NCI-H2196 treated with DMSO at 0.1 percent for 48 hours (cell line): Measurements from ENCODE around the gene MCM3.

ENCODE experiments used
- DNase-seq: peaks from one replicate; lab custom pipeline; 2025; ENCODE audit not compliant: unreplicated experiment; lab: John Stamatoyannopoulos, UW

Gene MCM3

DNA sequence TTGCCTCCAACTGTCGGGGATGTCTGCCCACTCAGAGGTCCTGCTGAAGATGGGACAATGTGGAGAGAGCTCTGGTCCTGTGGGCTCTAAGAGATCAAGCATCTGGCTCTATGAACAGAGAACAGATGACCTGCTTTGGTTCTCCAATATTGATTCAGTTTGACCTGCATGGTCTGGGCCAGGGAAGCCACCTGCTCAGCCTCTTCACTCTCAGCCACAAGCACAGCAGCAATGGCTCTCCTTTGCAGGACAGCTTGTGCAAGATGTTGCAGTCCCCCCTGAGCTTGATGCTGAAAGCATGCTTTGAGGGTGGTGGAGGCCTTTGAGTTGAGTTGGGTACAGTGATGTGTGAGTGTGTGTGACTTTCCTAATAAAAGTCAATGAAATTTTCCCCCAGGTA, 18.6 kb upstream of the MCM3 start:
- DNase-seq: no peak

DNA sequence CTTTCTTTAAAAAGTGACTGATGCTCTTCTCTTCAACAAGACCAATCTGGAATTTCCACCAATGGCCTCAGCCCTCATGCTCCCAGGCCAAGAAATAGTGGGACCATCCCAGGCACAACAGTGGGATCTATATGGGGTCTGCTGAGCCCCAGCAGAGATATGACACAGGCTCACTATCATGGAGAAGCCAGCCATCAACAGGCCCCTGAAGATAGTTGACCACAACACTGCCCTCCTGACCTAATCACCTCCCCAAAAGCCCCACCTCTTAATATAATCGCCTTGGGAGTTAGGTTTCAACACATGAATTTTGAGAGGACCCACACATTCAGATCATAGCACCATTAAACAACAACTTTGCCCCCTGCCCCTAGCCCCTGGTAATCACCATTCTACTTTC, 16.8 kb upstream of the MCM3 start:
- DNase-seq: no peak

DNA sequence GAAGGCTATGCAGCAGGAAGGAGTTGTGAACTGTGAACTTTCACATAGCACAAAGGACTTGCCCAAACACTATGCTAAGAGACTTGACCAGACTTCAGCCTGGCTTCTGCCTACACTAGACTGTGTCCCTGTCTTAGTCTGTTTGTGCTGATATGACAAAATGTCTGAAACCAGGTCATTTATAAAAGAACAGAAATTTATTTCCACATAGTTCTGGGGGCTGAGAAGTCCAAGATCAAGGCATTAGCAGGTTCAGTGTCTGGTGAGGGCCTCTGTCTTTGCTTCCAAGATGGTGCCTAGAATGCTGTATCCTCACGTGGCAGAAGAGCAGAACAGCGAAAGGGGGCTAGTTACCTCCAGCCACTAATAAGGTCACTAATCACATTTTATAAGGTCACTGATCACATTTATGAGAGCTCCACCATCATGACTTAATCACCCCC, 16.0 kb upstream of the MCM3 start:
- DNase-seq: no peak

DNA sequence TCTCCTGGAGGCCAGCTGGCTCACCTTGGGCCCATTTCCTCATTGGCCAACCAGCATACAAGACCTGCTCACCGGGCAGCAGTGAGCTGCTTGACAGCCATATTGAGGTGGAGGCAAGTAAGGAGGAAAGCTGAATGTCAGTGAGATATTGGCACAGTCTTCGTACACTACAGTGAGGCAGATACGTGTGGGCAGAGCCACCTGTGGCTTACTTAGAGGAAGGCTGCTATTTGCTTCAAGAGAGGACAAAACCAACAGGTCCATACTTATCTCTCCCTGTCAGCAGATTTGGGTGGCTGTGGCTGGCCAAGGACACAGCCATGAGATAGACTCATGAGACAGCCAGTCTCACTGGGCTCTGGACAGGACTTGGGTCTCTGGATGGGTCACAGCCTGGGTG, 15.1 kb upstream of the MCM3 start:
- no peak for DNase-seq

DNA sequence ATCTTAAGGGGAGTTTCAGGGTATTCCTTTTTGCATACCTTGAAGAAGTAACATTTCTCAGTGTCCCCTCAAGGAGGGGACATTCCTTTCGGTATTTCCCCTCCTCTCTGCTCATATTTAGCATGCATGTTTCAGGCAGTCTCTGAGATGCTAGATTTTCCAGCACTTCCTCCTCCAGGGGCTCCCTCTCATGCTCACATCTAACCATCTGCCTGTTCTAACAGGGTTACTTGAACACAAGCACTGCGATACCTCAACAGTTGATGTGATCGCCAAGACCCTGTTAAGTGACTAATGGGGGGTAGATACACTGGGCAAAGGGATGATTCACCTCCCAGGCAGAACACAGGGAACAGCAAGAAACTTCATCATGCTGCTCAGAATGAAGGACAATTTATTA, 12.9 kb upstream of the MCM3 start:
- DNase-seq: no peak

DNA sequence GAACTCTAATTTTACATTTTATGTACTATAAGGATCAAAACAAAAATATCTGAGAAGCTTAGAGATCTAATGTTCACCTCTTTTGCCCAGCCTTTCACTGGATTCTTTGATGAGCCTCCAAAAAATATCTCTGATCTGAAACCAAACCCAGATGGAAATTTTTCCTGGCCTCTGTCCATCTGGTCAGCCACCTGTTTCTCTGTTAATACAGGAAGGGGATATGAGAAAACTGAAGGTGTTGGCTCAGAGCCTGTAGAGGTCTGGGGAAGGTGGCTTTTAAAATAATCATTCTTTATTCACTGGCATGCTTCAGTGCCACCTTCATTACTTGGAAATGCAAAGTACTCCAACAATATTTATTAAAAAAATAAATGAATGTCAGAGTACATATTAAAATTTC, 8.5 kb upstream of the MCM3 start:
- DNase-seq: peak; percentile 27

- no peak for DNase-seq
These were observed 4.3 kb upstream of the MCM3 start for GRCh38 chr6:52288841-52289240.

DNA sequence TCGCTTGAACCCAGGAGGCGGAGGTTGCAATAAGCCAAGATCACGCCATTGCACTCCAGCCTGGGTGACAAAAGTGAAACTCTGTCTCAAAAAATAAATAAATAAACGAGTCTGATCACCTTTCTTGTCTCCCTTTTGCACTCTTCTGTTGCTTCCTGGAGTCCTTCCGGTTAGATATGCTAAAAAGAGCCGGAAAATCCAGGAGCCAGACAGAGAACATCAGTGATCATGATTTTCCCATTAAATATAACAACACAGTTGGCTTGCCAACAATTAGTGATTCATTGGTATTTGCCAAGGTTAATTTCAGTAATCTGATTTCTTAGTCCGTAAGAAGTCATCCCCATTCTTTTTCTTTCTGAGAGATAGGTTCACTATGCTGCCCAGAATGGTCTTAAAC, 3.7 kb upstream of the MCM3 start:
- no peak for DNase-seq

- peak; percentile 27 for DNase-seq
These were observed 2.4 kb upstream of the MCM3 start for GRCh38 chr6:52286798-52287432.

DNA sequence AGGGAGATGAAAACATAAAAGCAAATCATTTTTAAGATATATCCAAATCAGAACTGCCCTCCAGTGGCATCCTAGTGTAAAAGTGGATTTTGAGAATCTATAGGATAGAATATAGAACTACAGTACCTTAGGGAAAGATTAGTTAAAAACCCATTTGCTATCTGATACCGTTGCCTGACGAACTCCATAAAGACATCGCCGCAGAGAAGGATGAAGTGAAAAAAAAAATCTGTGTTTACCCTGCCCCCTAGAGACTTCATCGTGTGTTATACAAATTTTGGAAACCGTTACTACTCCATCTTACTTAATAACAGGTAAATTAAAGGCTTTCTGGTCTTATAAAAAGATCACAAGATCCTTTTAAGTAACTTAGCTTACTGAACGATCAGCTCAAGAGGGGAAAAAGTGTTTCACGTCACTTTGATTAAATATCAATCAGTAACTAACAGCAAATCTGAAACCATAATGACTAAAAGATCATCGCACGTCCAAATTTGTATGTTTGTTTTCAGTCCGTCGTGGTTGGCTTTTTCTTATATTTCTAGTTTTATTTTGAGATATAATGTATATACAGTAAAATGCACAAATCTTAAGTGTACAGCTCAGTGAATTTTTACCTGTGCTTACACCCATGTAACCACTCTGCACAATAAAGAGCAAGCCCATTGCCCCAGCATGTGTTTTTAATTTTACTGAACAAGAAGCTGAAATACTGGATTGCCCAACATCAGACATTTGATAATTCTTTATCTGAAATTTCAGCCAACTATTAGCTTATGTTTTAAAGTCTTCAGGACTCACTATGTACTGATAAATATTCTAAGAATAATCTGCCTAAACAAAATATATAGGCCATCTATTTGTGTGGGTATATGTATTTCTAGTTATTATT, 881 bp upstream of the MCM3 start:
- no peak for DNase-seq

DNA sequence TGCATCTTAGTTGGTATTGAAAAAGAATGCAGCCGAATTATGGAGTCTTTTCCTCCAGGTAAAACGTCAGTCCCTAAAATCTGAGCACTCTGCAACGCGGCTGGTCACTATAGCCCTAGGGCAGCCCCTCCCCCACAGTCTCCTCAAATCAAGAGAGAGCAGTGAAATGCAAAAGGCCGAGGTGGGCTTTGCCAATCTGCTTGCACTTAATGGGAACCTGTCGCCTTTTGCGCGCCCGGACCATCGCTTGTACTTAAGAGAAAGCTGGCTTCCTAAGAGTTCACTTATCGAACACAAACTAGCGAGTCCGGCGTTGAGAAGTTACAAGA, 447 bp downstream of the MCM3 start:
- DNase-seq: peak; percentile 11

GRCh38 chr6:52283111-52283510, 1.4 kb downstream of the MCM3 start:
- DNase-seq: no peak

DNA sequence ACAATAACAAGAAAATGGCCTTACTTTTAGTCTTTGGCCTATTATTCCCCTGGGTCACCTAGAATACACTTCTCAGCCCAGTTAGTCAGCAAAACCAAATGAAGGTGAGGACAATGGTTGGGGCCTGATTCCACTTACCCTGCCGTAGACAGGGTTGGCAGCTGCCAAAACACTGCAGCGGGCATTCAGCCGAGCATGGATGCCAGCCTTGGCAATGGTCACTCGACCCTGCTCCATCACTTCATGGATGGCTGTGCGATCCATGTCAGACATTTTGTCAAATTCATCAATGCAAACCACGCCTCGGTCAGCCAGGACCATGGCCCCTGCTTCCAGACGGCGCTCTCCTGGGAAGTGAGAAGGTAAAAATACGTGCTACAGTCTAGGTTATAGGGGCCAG, 8.4 kb downstream of the MCM3 start:
- DNase-seq: no peak

- no peak for DNase-seq
These were observed 12.6 kb downstream of the MCM3 start for GRCh38 chr6:52271852-52272460.

- DNase-seq: peak; percentile 29
These were observed 20.6 kb downstream of the MCM3 start for GRCh38 chr6:52263709-52264540.

DNA sequence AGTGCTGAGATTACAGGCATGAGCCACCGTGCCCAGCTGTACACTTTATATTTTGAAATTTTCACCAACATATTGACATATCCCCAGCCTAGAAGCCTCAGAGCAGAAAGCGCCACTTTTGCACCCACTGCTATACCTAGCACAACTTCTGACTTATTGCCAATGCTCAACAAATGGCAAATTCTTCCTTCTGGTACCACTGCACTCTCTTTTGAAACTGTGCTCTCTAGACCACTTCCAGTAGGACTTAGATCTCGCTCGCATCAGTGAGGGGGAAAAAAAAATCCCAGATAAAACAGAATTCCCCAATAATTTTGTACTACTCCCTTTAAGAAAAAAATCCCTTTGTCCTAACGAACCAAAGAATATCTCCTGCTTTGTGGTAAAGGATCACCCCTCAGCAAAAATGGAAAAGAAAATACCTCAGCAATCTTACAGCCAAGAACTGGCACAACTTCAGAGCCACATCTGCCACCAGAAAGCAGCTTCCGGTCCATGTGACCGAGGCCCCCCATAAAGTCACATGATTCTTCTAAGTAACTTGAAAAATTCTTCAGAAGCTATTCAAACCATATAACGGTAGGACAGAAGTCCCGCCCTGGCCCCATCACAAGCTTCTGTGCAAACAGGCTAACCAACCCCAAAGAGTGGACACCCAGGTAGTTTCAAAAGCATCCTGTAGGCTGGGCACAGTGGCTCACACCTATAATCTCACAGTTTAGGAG, 21.8 kb downstream of the MCM3 start:
- no peak for DNase-seq

DNA sequence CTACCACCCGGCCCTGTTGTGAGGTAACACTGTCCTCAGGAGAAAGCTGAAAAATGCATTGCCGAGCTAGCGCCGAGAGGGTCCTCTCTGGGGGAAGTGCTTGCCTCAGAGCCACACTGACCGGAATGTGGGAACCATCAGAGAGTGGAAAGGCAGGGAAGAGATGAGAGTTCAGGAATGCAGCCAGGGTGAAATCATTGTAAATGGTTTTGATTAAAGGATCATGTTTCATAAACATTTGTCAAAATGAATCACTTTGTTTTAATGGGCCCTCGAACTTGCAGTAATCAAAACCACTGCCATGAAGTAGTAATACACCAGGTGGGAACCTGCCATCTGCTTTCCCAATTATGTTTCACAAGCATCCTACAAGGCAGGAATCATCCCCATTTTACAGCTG, 23.3 kb downstream of the MCM3 start:
- no peak for DNase-seq

GRCh38 chr6:52260634-52261033, 23.9 kb downstream of the MCM3 start:
- DNase-seq: no peak

DNA sequence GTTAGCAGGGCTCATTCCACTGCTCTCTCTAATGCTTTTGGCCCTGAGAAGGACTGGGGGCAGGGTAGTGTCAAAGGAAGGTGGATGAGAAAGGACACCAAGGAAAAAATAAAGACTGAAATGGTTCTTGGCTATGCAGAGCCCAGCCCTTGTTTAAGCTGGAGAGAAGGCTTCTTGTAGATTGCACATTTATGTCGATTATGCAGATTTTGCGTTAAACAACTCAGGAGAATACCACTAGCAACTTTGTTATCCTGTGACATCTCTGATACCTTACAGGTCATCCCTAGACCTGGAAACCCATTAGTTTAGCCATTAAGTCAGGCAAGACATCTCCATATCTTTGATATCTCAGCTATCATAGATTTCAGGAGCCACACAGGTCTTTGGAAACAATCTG, 29.1 kb downstream of the MCM3 start:
- no peak for DNase-seq

DNA sequence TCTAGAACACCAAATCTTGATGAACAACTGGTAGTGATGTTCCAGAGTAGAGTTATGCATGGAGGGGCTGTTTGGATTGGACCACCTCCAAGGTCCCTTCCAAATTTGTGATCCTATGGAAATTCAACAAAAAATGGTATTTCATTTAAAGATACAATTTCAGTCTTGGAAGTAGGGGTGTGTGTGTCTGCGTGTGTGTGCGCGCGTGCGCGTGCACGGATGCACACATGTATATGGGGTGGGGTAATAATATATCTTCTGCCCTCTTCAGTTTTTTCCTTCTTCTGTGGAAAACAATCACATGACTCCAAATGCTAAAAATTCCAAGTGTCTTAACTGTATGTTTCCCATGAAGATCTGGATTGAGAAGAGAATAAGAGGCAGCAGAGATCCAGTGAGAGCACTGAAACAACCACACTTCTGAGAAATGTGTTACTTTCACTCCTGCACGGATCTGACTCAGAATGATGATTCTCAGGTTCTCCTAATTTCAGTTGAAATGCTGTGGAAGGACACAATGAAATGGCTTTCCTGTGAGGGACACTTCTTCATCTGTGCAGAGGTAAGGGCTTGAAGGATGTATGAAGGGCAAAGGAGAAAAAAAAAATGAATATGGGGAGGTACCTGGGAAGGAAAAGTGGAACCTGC, 29.7 kb downstream of the MCM3 start:
- DNase-seq: no peak
